IPS DF 4.7 (cell line): Measurements from ENCODE around the gene CNOT11.

ENCODE experiments used
- DNase-seq: peaks from one replicate; pipeline ENCODE4 v3.0.0-alpha.2; 2013; ENCODE audit warnings: low spot score; ENCODE audit errors: extremely low read depth

The CNOT11 gene

DNA sequence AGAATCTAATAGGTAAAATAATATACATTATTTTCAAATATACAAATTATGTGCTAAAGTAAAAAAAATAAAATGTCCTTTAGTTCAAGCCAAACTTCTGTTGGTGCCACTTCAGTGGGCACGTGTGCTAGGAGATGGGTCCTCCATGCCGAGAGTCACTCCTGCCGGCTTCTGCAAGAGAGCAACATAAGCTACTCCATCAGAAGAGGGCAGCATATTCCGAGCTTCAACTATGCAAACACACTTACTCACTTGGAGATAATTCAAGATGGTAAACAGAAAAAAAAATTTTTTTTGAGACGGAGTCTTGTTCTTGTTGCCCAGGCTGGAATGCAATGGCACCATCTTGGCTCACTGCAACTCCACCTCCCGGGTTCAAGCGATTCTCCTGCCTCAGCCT lies 24.4 kb downstream of the CNOT11 start:
- DNase-seq = no peak

DNA sequence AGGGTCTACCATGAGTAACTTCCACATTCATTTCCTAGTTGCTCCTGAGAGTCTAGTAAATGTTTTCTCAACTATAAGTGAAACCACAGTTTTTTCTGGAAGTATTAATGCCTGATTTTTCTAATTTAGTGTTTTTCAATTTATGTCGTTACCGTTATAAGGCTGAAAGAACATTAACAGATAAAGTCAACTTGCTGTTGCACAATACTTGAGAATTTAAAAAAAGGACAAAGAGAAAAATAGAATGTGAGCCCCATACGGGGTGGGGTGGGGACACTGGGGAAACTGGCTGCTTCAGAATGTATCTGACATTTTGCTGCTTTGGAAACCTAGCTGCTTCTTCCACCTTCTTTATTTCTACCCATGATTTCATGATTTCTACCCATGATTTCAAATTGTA lies 26.2 kb downstream of the CNOT11 start:
- DNase-seq = no peak

DNA sequence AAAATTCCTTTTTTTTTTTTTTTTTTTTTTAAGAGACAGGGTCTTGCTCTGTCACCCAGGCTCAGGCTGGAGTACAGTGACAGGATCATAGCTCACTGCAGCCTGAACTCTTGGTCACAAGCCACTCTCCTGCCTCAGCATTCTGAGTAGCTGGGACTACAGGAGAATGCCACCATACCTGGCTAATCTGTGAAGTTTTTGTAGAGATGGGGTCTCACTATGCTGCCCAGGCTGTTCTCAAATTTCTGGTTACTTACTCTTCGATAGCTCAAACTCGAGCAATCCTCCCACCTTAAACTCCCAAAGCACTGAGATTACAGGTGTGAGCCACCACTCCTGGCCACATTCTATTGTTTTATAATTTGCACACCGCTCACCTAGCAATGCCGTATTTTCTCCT lies 28.8 kb downstream of the CNOT11 start:
- no peak for DNase-seq

DNA sequence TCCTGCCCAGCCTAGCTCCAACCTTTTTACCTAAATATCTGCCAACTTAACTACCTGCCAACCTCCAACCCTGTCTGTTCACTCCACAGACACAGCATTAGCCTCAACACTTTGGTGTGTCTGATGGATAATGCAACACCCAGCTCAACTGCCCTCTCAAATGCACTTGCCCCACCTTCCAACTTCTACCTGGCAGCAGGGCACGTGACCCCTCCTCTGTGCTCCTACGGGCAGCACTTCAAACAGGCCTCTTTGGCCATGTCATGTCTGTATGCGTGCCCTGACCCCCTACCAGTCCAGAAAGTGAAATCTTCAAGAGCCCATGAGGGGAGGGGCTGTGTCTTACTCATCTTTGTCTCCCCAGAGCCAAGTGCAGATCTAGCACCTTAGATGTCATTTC lies 30.3 kb downstream of the CNOT11 start:
- DNase-seq = no peak

DNA sequence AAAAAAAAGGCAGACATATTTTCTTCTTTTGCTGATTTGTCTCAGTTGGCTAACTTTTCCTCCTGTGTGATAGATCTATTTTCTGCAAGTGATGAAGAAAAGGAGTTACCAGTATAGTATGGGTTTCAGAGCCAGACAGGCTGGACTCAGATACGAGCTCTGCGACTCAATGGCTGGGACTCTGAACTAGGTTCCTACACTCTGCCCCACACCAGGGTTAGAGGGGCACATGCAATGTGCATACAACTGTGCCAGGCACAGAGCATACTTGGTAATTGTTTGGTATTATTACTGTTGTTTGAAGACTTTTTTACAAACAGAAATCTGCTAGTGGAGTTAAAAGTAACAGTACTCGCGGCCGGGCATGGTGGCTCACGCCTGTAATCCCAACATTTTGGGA lies 34.0 kb downstream of the CNOT11 start:
- DNase-seq = no peak

DNA sequence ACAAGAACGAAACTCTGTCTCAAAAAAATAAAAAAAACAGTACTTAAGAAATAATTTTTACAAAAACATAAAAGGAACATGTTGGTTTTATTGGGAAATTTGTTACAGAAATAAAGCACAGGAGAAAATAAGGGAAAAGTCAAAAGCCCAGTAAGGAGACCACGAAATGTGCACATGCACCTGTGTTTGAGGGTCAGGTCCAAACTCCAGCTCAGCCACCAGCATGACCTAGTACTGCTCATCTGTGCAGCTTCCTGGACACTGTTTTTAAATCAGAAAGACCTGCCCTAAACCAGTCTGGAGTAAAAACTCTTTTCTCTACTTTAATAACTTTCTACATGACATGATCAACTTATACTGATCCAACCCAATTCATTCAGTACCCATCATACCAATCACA lies 34.6 kb downstream of the CNOT11 start:
- no peak for DNase-seq

DNA sequence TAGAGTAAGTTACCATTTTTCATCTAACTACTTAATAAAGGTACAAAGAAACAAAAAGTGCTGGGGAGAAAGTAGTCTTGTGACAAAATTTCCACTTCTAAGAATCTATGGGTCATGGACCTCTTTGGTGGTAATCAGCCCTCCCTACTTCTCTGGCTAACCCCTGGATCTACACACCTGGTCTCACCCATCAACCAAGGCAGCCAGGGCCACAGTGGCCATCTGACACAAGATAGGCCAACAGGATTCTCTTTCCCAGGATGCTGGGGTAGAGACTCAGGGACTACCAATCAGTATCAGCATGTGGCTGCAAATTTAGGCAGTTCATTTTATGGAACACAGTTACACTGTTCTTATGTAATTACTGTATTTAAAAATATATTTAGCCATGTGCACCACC lies 38.0 kb downstream of the CNOT11 start:
- DNase-seq = no peak

DNA sequence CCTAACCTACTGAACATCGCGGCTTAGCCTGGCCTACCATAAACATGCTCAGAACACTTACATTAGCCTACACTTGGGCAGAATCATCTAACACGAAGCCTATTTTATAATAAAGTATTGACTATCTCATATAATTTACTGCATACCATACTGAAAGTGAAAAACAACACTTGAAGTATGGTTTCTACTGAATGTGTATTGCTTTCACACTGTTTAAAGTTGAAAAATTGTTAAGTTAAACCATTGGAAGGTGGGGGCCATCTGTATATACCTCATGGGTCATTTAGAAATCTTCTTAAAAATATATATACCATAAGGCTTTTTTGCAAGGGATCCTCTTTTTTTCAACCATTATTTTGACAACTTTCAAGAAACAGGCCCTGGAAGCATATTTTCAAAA lies 39.3 kb downstream of the CNOT11 start:
- no peak for DNase-seq

DNA sequence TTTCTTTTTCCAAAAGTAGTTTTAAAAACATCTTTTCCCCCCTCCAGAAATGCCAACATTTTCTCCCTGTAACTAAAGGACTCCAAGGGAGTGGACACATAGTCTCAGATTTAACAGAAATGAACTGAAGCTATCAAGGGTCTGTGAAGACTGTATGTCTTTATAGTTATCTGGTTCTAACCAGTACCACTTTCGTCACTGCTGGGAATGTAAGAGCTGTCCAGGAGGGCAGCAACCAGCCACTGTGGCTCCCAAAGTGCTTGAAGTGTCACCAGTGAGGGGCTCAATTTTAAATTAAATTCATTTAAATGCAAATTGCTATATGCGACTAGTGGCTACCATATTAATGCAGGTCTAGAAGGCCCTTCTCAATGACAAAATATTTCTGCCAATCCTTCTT lies 40.9 kb downstream of the CNOT11 start:
- no peak for DNase-seq

DNA sequence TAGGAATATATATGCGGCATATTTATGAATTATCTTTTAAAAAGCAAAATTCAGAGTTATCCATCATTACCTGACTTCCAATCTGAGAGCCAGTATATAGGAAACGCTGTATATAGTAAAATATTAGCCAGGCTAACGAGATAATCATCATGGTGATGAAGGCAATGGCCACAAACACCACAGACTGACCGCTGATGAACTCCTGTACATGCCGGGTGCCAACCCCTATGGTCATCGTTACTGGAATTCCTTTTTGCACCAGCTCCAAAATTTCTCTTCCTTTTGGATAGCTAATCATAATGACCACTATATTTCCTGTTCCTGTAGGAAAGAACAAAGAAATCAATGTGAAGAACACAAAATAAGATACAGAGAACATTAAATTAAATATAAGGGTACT lies 42.2 kb downstream of the CNOT11 start:
- DNase-seq = no peak

DNA sequence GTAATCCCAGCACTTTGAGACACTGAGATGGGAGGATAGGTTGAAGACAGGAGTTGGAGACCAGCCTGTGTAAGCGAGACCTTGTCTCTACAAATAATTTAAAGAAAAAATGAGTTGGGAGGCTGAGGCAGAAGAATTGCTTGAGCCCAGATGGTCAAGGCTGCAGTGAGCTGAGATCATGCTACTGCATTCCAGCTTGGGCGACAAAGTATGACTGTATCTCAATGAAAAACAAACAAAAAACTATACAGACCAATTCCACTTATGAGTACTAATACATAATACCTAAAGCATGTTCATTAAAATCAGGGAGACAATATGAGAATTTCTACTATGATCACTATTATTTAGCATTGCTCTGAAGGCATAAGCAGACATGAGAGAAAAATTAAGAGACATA lies 43.2 kb downstream of the CNOT11 start:
- no peak for DNase-seq

DNA sequence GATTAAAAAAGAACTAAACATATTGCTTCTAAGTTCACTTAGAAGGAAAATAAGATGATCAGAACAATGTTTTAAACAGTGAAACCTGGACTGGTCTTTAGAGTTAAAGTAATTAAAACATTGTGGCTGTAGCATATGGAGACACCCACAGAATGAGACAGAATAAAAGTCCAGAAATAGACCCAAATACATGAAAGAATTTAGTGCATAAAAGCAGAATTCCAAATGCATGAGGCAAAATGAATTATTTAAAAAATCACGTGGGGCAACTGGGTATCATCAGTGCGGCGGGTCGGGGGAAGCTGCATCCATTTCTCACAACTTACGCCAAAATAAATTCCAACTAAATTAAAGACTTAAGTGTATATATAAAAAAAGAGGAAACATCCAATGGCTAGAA lies 43.7 kb downstream of the CNOT11 start:
- DNase-seq = no peak

DNA sequence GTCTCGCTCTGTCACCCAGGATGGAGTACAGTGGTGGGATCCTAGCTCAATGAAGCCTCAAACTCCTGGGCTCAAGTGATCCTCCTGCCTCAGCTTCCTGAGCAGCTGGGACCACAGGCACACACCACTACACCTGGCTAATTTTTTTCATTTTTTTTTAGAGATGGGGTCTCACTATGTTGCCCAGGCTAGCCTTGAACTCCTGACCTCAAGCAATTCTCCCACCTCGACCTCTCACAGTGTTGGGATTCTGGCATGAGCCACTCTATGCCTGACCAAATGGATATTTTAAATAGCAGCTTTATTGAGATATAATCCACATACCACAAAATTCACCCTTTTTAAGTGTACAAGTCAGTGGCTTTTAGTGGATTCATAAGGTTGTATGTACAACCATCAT lies 44.7 kb downstream of the CNOT11 start:
- no peak for DNase-seq

DNA sequence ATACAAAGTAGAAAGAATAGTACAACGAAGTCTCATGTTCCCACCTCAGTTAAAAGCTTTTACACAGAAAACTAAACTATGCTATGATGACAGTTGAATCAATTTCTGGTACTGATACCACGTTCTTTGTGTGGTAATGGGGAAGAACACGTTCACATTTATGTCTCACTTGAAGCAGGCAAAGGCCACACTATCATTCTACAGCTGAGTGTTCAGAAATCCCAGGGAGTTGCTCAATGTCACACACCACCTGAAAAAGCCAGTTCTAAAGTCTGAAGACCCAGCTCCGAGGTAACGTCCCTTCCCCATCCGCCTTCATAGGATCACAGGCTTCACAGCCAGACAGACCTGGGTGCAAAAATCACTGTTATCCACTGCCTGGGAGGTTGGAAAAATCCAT lies 46.9 kb downstream of the CNOT11 start:
- DNase-seq = no peak

DNA sequence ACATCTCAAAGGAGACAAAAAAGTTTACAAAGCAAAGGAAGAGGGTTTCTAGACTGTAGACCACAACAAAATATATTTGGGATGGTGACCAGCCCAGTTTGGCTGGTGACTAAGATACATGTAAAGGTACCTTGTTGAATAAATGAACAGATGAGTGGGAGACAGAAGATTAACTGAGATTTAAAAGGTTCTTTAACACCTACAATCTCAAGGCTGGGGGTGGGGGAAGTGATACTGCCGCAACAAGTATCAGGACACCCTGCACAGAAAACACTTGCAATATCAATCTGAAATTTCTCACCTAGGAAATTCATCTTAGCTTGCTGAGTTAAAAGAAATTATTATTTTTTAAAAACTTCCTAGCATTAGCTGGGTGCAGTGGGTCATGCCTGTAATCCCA lies 47.5 kb downstream of the CNOT11 start:
- DNase-seq = no peak

DNA sequence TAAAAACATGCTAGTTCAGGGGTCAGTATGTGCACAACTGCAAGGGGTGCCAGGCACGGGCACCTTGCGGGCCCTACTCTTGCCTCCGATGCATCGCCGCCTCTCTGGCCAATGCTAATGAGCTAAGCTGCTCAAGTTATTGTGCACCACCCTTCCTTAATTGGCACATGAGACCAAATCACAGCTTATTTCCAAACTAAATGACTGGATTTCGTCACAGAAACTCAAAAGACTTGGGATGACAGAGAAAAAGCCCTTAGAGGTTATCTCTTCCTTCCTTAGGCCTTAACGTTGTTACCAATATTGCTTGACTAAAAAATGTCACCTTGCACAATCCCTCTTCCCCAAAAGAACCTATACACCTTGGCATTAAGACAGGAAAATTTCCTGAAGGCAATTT lies 48.1 kb downstream of the CNOT11 start:
- no peak for DNase-seq

DNA sequence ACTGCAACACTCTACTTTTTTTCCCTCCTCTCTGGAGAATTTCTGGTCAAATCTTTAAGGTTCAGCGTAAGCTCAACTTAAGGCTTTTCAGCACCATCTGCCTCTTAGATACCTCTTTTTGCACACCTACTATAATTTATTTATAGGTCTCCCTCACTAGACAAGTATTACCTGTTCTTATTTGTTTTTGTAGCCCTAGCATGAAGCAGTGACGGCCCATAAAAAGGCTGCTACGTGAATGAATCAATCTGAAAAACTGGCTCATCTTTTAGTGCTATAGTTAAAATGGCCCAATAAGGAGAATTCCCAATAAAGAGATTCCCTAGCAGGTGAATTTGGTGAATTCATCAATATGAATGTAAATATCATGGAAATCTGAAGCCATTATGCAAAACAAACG lies 49.3 kb downstream of the CNOT11 start:
- no peak for DNase-seq

DNA sequence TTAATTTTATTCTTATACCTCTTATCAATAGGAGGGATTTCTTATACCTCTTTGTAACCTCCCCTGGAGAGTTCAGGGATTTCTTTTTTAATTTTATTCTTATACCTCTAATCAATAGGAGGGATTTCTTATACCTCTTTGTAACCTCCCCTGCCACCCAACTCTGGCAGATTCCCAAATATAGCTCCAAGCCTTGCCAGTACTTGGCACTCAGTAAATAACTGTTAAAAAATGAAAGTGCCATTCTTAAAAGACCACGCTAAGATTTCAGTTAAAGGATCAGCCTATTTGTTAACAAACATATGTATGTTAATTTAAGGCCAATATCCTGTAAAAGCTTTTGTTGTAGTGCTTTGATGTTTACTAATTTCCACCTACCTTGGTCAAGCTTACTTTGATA lies 51.0 kb downstream of the CNOT11 start:
- DNase-seq = no peak

DNA sequence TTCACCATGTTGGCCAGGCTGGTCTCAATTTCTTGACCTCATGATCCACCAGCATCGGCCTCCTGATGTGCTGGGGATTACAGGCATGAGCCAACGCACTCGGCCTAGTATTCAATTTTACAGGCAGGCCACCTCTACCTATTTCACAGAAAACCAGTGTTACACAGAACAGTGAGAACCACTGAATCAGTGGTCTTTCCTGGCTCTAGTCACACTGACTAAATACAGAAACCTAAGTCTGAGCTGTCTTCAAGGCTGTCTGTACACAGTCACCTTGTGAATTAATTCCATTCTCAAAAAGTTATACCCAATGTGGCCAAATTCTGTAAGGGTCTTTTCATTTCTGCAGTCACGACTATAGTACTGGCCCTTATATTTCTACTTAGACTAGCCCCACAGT lies 52.3 kb downstream of the CNOT11 start:
- no peak for DNase-seq

DNA sequence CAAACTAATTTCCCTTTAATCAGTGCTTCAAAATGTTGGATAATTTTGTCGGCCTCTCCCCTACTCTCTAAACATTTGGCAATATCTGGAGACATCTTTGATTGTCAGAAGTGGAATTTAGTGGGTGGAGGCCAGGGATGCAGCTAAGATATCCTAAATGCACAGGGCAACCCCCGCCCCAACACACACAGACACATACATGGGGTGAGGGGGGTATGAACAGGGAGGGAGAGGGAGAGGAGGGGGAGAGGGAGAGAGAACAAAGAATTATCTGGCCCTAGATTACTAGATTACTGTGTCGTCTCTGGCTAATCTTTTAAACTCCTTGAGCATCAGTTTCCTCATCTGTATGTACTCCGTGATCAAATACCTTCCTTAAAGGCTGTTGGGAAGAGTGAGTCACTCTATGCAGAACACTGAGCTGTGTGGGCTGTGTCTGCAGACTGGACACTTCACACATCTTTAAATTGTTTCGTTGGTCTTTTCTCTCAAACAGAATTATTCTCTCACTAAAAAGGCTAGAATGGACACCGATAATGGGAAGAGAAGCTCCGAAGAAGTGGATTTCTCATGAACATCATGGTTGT lies 52.9 kb downstream of the CNOT11 start:
- no peak for DNase-seq

DNA sequence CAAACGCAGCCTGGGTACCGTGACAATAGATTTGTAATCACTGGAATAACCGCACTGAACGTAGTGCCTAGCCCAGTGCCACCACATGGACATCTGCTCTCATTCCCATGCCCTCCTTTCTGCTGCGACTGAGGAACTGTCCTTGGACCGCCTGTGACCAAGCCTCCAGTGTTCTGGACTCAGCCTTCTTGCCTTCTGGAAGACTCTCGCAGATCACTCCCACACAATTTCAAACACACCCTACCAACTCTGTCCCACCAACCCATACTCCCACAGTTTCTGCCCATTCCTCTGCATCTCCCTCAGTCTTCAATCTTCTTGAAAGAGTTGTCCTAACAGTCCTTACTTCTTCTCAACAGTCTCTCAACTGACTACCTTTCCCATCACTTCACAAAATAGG lies 53.7 kb downstream of the CNOT11 start:
- DNase-seq = no peak

DNA sequence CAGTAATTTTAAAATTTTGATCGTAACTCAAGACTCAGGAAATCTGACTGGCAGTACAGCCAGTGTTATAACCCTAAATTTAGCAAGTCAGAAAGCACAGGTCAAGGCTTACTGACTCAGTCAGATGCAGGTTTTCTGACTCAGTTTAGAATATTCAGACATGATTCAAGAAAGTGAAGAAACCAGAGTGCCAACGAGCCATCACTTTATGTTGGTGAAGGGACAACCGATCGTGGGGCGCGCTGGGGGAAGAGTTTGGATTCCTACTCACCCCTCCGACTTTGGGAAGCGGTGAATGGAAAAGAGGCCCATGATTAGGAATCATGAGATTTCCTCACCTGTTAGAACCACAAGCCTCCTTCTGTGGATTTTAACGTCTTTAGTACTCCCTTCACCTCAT lies 54.8 kb downstream of the CNOT11 start:
- no peak for DNase-seq

DNA sequence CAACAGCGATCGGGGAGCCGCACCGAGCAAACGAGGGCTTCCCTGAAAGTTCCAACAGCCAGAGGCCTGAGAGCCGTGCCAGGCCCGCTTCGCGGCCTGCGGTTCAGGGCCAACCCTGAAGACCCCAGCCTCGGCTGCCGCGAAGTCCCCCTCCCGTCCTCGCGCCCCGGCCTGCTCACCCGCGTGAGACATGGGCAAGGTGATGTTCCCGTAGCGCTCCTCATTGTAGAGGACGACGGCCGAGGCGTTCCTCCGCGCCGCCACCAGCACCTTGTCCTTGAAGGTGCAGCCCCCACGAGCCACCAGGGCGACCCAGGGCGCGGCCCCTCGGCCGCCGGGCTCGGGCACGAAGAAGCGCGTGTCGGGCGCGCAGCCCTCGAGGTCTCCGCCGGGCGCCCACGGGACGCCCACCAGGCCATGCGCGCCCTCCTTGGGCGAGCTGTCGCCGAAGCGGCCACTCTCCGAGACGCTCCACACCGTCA lies 55.3 kb downstream of the CNOT11 start:
- no peak for DNase-seq
